ENCODE measurements around the gene VSIR.

The VSIR gene

GRCh38 chr10:71750124-71750841 is 23.0 kb downstream of the VSIR start:
- peaks cover 2% of the 10 kb centered on the region for H3K4me1 ChIP-seq (ENCODE audit: control insufficient read depth, insufficient read depth, low read depth, low read length)
- H4K91ac ChIP-seq (ENCODE audit: low read length), result no peak overlapping the region
- no peak overlapping the region for H3K27ac ChIP-seq (ENCODE audit: low read length, poor library complexity, severe bottlenecking)
- H3K27me3 ChIP-seq (ENCODE audit: control insufficient read depth in 1 of 2, insufficient read depth in 1 of 2, low read length in 2 of 2), result peaks cover 1 to 49% of the 10 kb centered on the region in 2 experiments
- no peak overlapping the region for H2AK5ac ChIP-seq (ENCODE audit: low read length, severe bottlenecking)
- no peaks in the 10 kb centered on the region for H3K79me1 ChIP-seq (replicated peaks; ENCODE audit: low read length, poor library complexity, severe bottlenecking)
- H3K4ac ChIP-seq (ENCODE audit: low read depth in 1 of 2, low read length in 2 of 2), result no peak overlapping the region
- H3K9me3 ChIP-seq (ENCODE audit: control insufficient read depth, low read length), result no peaks in the 10 kb centered on the region
- H3K14ac ChIP-seq (ENCODE audit: low read length in 2 of 2), result no peak overlapping the region
- H3K9ac ChIP-seq (ENCODE audit: low read length), result no peak overlapping the region
- no peak overlapping the region for H4K8ac ChIP-seq (ENCODE audit: low read length)
- no peak overlapping the region for H2BK12ac ChIP-seq (ENCODE audit: low read length in 2 of 2)
- H2BK120ac ChIP-seq (ENCODE audit: low read depth, low read length), result no peak overlapping the region
- H3K4me3 ChIP-seq (ENCODE audit: insufficient read depth in 1 of 2, low read depth in 1 of 2, low read length in 2 of 2), result no peak overlapping the region
- no peak overlapping the region for H3K18ac ChIP-seq (ENCODE audit: low read depth in 1 of 2, low read length in 2 of 2)
- WGBS, result 90% methylated on average over 15 of the region's 15 CpGs
- no peak overlapping the region for H2AFZ ChIP-seq (ENCODE audit: low read depth, low read length)
- no peak overlapping the region for H2BK5ac ChIP-seq (ENCODE audit: low read depth, low read length, poor library complexity, severe bottlenecking)
- DNase-seq, result no peak
- H3K36me3 ChIP-seq (ENCODE audit: control insufficient read depth in 1 of 2, insufficient read depth in 2 of 2, low read depth in 1 of 2, low read length in 2 of 2), result peaks cover 0 to 22% of the 10 kb centered on the region in 2 experiments
- no peak overlapping the region for H2BK15ac ChIP-seq (ENCODE audit: low read depth, poor library complexity, severe bottlenecking)
- no peak overlapping the region for H3K4me2 ChIP-seq (ENCODE audit: low read length, poor library complexity, severe bottlenecking)
- H3K23ac ChIP-seq (ENCODE audit: low read length in 2 of 2), result no peak overlapping the region

DNA sequence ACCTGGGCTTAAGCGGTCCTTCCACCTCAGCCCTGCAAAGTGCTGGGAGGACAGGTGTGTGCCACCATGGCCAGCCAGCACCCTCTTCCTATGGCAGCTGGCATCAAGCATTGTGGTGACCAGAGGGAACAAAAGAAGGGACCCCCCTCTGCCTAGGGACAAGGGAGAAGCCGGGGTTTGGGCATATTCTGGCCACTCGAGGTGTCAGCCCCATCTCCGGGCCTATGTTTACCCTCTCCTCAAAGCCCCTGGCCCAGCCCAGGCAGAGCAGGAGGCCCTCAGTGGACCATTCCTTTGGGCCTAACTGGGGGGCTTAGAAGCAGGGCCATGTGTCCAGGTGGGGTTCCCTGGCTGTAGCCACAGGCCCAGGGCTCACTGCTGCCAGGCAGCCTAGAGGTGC is 23.9 kb downstream of the VSIR start:
- H2BK5ac ChIP-seq (ENCODE audit: low read depth, low read length, poor library complexity, severe bottlenecking), result no peak overlapping the region
- no peak overlapping the region for H3K4ac ChIP-seq (ENCODE audit: low read depth in 1 of 2, low read length in 2 of 2)
- H3K4me2 ChIP-seq (ENCODE audit: low read length, poor library complexity, severe bottlenecking), result no peak overlapping the region
- H3K14ac ChIP-seq (ENCODE audit: low read length in 2 of 2), result no peak overlapping the region
- no peak overlapping the region for H2BK120ac ChIP-seq (ENCODE audit: low read depth, low read length)
- whole genome bisulfite sequencing, result 84% methylated on average over 4 of the region's 4 CpGs
- no peak overlapping the region for H3K9ac ChIP-seq (ENCODE audit: low read length)
- no peak overlapping the region for H2BK12ac ChIP-seq (ENCODE audit: low read length in 2 of 2)
- H3K18ac ChIP-seq (ENCODE audit: low read depth in 1 of 2, low read length in 2 of 2), result no peak overlapping the region
- no peak overlapping the region for H2AFZ ChIP-seq (ENCODE audit: low read depth, low read length)
- H3K27me3 ChIP-seq (ENCODE audit: control insufficient read depth in 1 of 2, insufficient read depth in 1 of 2, low read length in 2 of 2), result peaks cover 0 to 44% of the 10 kb centered on the region in 2 experiments
- no peaks in the 10 kb centered on the region for H3K4me1 ChIP-seq (ENCODE audit: control insufficient read depth, insufficient read depth, low read depth, low read length)
- no peak overlapping the region for H2AK5ac ChIP-seq (ENCODE audit: low read length, severe bottlenecking)
- no peaks in the 10 kb centered on the region for H3K79me1 ChIP-seq (replicated peaks; ENCODE audit: low read length, poor library complexity, severe bottlenecking)
- H3K9me3 ChIP-seq (ENCODE audit: control insufficient read depth, low read length), result no peaks in the 10 kb centered on the region
- H3K27ac ChIP-seq (ENCODE audit: low read length, poor library complexity, severe bottlenecking), result no peak overlapping the region
- no peak overlapping the region for H3K23ac ChIP-seq (ENCODE audit: low read length in 2 of 2)
- no peak overlapping the region for H4K91ac ChIP-seq (ENCODE audit: low read length)
- H2BK15ac ChIP-seq (ENCODE audit: low read depth, poor library complexity, severe bottlenecking), result no peak overlapping the region
- no peak for DNase-seq
- H3K4me3 ChIP-seq (ENCODE audit: insufficient read depth in 1 of 2, low read depth in 1 of 2, low read length in 2 of 2), result no peak overlapping the region
- H4K8ac ChIP-seq (ENCODE audit: low read length), result no peak overlapping the region
- H3K36me3 ChIP-seq (ENCODE audit: control insufficient read depth in 1 of 2, insufficient read depth in 2 of 2, low read depth in 1 of 2, low read length in 2 of 2), result peaks cover 0 to 22% of the 10 kb centered on the region in 2 experiments

- H2AK5ac ChIP-seq (ENCODE audit: low read length, severe bottlenecking), result no peak overlapping the region
- 53% methylated on average over 15 of the region's 15 CpGs for WGBS
- peaks cover 0 to 22% of the 10 kb centered on the region in 2 experiments for H3K36me3 ChIP-seq (ENCODE audit: control insufficient read depth in 1 of 2, insufficient read depth in 2 of 2, low read depth in 1 of 2, low read length in 2 of 2)
- no peak overlapping the region for H3K23ac ChIP-seq (ENCODE audit: low read length in 2 of 2)
- no peak overlapping the region for H3K4me3 ChIP-seq (ENCODE audit: insufficient read depth in 1 of 2, low read depth in 1 of 2, low read length in 2 of 2)
- no peaks in the 10 kb centered on the region for H3K79me1 ChIP-seq (replicated peaks; ENCODE audit: low read length, poor library complexity, severe bottlenecking)
- H3K27ac ChIP-seq (ENCODE audit: low read length, poor library complexity, severe bottlenecking), result no peak overlapping the region
- H4K91ac ChIP-seq (ENCODE audit: low read length), result no peak overlapping the region
- H2BK15ac ChIP-seq (ENCODE audit: low read depth, poor library complexity, severe bottlenecking), result no peak overlapping the region
- no peak overlapping the region for H2BK5ac ChIP-seq (ENCODE audit: low read depth, low read length, poor library complexity, severe bottlenecking)
- H3K9me3 ChIP-seq (ENCODE audit: control insufficient read depth, low read length), result no peaks in the 10 kb centered on the region
- H3K14ac ChIP-seq (ENCODE audit: low read length in 2 of 2), result no peak overlapping the region
- H2BK12ac ChIP-seq (ENCODE audit: low read length in 2 of 2), result no peak overlapping the region
- no peak overlapping the region for H2AFZ ChIP-seq (ENCODE audit: low read depth, low read length)
- no peak overlapping the region for H2BK120ac ChIP-seq (ENCODE audit: low read depth, low read length)
- H3K27me3 ChIP-seq (ENCODE audit: control insufficient read depth in 1 of 2, insufficient read depth in 1 of 2, low read length in 2 of 2), result peaks cover 0 to 41% of the 10 kb centered on the region in 2 experiments
- no peak overlapping the region for H3K4ac ChIP-seq (ENCODE audit: low read depth in 1 of 2, low read length in 2 of 2)
- no peak overlapping the region for H3K9ac ChIP-seq (ENCODE audit: low read length)
- no peak overlapping the region for H3K4me2 ChIP-seq (ENCODE audit: low read length, poor library complexity, severe bottlenecking)
- no peaks in the 10 kb centered on the region for H3K4me1 ChIP-seq (ENCODE audit: control insufficient read depth, insufficient read depth, low read depth, low read length)
- H4K8ac ChIP-seq (ENCODE audit: low read length), result no peak overlapping the region
- no peak overlapping the region for H3K18ac ChIP-seq (ENCODE audit: low read depth in 1 of 2, low read length in 2 of 2)
- no peak for DNase-seq
Observed at GRCh38 chr10:71748671-71749191, 24.6 kb downstream of the VSIR start.

- no peak overlapping the region for H3K9ac ChIP-seq (ENCODE audit: low read length)
- peak overlapping the region in 1 of 2 experiments; percentile 6 for H3K4ac ChIP-seq (ENCODE audit: low read depth in 1 of 2, low read length in 2 of 2)
- H3K4me2 ChIP-seq (ENCODE audit: low read length, poor library complexity, severe bottlenecking), result no peak overlapping the region
- WGBS, result 64% methylated on average over 13 of the region's 14 CpGs
- DNase-seq, result no peak
- no peaks in the 10 kb centered on the region for H3K4me1 ChIP-seq (ENCODE audit: control insufficient read depth, insufficient read depth, low read depth, low read length)
- no peak overlapping the region for H2AK5ac ChIP-seq (ENCODE audit: low read length, severe bottlenecking)
- H2AFZ ChIP-seq (ENCODE audit: low read depth, low read length), result no peak overlapping the region
- no peak overlapping the region for H2BK5ac ChIP-seq (ENCODE audit: low read depth, low read length, poor library complexity, severe bottlenecking)
- peak overlapping the region; percentile 36 for H4K8ac ChIP-seq (ENCODE audit: low read length)
- H3K14ac ChIP-seq (ENCODE audit: low read length in 2 of 2), result peak overlapping the region in 1 of 2 experiments; percentile 18
- no peak overlapping the region for H3K27ac ChIP-seq (ENCODE audit: low read length, poor library complexity, severe bottlenecking)
- no peak overlapping the region for H3K23ac ChIP-seq (ENCODE audit: low read length in 2 of 2)
- no peak overlapping the region for H3K18ac ChIP-seq (ENCODE audit: low read depth in 1 of 2, low read length in 2 of 2)
- no peaks in the 10 kb centered on the region for H3K9me3 ChIP-seq (ENCODE audit: control insufficient read depth, low read length)
- H4K91ac ChIP-seq (ENCODE audit: low read length), result no peak overlapping the region
- H3K4me3 ChIP-seq (ENCODE audit: insufficient read depth in 1 of 2, low read depth in 1 of 2, low read length in 2 of 2), result no peak overlapping the region
- no peak overlapping the region for H2BK120ac ChIP-seq (ENCODE audit: low read depth, low read length)
- no peak overlapping the region for H2BK15ac ChIP-seq (ENCODE audit: low read depth, poor library complexity, severe bottlenecking)
- peaks cover 0 to 41% of the 10 kb centered on the region in 2 experiments for H3K27me3 ChIP-seq (ENCODE audit: control insufficient read depth in 1 of 2, insufficient read depth in 1 of 2, low read length in 2 of 2)
- no peaks in the 10 kb centered on the region for H3K79me1 ChIP-seq (replicated peaks; ENCODE audit: low read length, poor library complexity, severe bottlenecking)
- H2BK12ac ChIP-seq (ENCODE audit: low read length in 2 of 2), result no peak overlapping the region
- peaks cover 0 to 22% of the 10 kb centered on the region in 2 experiments for H3K36me3 ChIP-seq (ENCODE audit: control insufficient read depth in 1 of 2, insufficient read depth in 2 of 2, low read depth in 1 of 2, low read length in 2 of 2)
Observed at GRCh38 chr10:71747551-71748523, 25.5 kb downstream of the VSIR start.

All from mesenchymal stem cell (in vitro differentiated cells and primary cell).